Cerebellar cortex (tissue), 1 donor: ENCODE measurements around the gene SEC24D.

ENCODE experiments used
- DNase-seq: peaks from one replicate; pipeline ENCODE4 v3.0.0-alpha.2; 2015; ENCODE audit warnings: low spot score

SEC24D gene

GRCh38 chr4:118774321-118774720 is 61.6 kb downstream of the SEC24D start:
- DNase-seq, result no peak

GRCh38 chr4:118773429-118773792 is 62.5 kb downstream of the SEC24D start:
- DNase-seq, result no peak

GRCh38 chr4:118772767-118773428 is 63.0 kb downstream of the SEC24D start:
- DNase-seq, result no peak

GRCh38 chr4:118772081-118772766 is 63.7 kb downstream of the SEC24D start:
- peak; percentile 71 for DNase-seq

- no peak for DNase-seq
Measured at GRCh38 chr4:118770741-118771187, 65.2 kb downstream of the SEC24D start.

- no peak for DNase-seq
Measured at GRCh38 chr4:118769161-118769560, 66.8 kb downstream of the SEC24D start.

- DNase-seq, result no peak
Measured at GRCh38 chr4:118767109-118767508, 68.8 kb downstream of the SEC24D start.

GRCh38 chr4:118765399-118765798 is 70.5 kb downstream of the SEC24D start:
- DNase-seq, result no peak

- no peak for DNase-seq
Measured at GRCh38 chr4:118762730-118763477, 73.0 kb downstream of the SEC24D start.

- DNase-seq, result no peak
Measured at GRCh38 chr4:118762155-118762554, 73.8 kb downstream of the SEC24D start.

- no peak for DNase-seq
Measured at GRCh38 chr4:118761397-118762016, 74.4 kb downstream of the SEC24D start.

- DNase-seq, result no peak
Measured at GRCh38 chr4:118760493-118760892, 75.4 kb downstream of the SEC24D start.

- no peak for DNase-seq
Measured at GRCh38 chr4:118760092-118760491, 75.8 kb downstream of the SEC24D start.

- no peak for DNase-seq
Measured at GRCh38 chr4:118759481-118759880, 76.4 kb downstream of the SEC24D start.

- no peak for DNase-seq
Measured at GRCh38 chr4:118758293-118758692, 77.6 kb downstream of the SEC24D start.

- DNase-seq, result no peak
Measured at GRCh38 chr4:118757761-118758251, 78.1 kb downstream of the SEC24D start.

GRCh38 chr4:118756958-118757357 is 79.0 kb downstream of the SEC24D start:
- DNase-seq, result no peak

- no peak for DNase-seq
Measured at GRCh38 chr4:118756429-118756828, 79.5 kb downstream of the SEC24D start.

GRCh38 chr4:118755438-118756226 is 80.3 kb downstream of the SEC24D start:
- DNase-seq, result no peak

GRCh38 chr4:118754890-118755289 is 81.0 kb downstream of the SEC24D start:
- no peak for DNase-seq

GRCh38 chr4:118753685-118754084 is 82.2 kb downstream of the SEC24D start:
- DNase-seq, result no peak

GRCh38 chr4:118753096-118753495 is 82.8 kb downstream of the SEC24D start:
- no peak for DNase-seq
